Measurements from ENCODE around the gene SLC2A4RG.

SLC2A4RG gene

GRCh38 chr20:63739130-63740069 lies at the start of gene SLC2A4RG:
SLC2A4RG (plus strand) TSS chr20:63739776; CDS start chr20:63739913, 137 bp downstream.
- peak; percentile 49 for DNase-seq

- DNase-seq: no peak
Observed at GRCh38 chr20:63690003-63690897, 49.3 kb upstream of the SLC2A4RG start.

GRCh38 chr20:63690898-63691710 lies 48.5 kb upstream of the SLC2A4RG start:
- DNase-seq: no peak

GRCh38 chr20:63691711-63692435 lies 47.7 kb upstream of the SLC2A4RG start:
- DNase-seq: no peak

GRCh38 chr20:63692436-63693082 lies 47.0 kb upstream of the SLC2A4RG start:
- DNase-seq: no peak

GRCh38 chr20:63693083-63693732 lies 46.4 kb upstream of the SLC2A4RG start:
- no peak for DNase-seq

GRCh38 chr20:63693733-63694583 lies 45.6 kb upstream of the SLC2A4RG start:
- no peak for DNase-seq

- no peak for DNase-seq
Observed at GRCh38 chr20:63694584-63695423, 44.8 kb upstream of the SLC2A4RG start.

- no peak for DNase-seq
Observed at GRCh38 chr20:63695424-63696305, 43.9 kb upstream of the SLC2A4RG start.

- DNase-seq: no peak
Observed at GRCh38 chr20:63696306-63696627, 43.3 kb upstream of the SLC2A4RG start.

GRCh38 chr20:63696628-63697356 lies 42.8 kb upstream of the SLC2A4RG start, which contains the start of gene TNFRSF6B:
TNFRSF6B (plus strand) TSS chr20:63696652; CDS start chr20:63696768, 116 bp downstream.
- DNase-seq: no peak

- DNase-seq: no peak
Observed at GRCh38 chr20:63697357-63697867, 42.2 kb upstream of the SLC2A4RG start.

- DNase-seq: no peak
Observed at GRCh38 chr20:63697868-63698545, 41.6 kb upstream of the SLC2A4RG start.

- DNase-seq: peak; percentile 55
Observed at GRCh38 chr20:63698739-63699465, 40.7 kb upstream of the SLC2A4RG start.

GRCh38 chr20:63699466-63700198 lies 39.9 kb upstream of the SLC2A4RG start:
- no peak for DNase-seq

Measured in stimulated activated naive CD4-positive, alpha-beta T cell treated with Interleukin-2 at 50 U/mL for 16 hours (primary cell).